Neutrophil (primary cell): ENCODE measurements around the gene GPR162.

ENCODE experiments used
- H3K27ac ChIP-seq: fragments of 200-600 bp; sonication (generic); 2 replicates; pipeline ENCODE4 v1.5.1; 2016; ENCODE audit warnings: mild to moderate bottlenecking, moderate library complexity
- H3K27me3 ChIP-seq: fragments of 200-600 bp; sonication (generic); 2 replicates; pipeline ENCODE4 v1.6.0; 2016; ENCODE audit warnings: mild to moderate bottlenecking
- H3K36me3 ChIP-seq: fragments of 200-600 bp; sonication (generic); 2 replicates; pipeline ENCODE4 v1.5.1; 2017
- H3K4me1 ChIP-seq, 2 experiments: fragments of 200-600 bp in 1 of 2; sonication (generic) in 1 of 2; 1 replicate in 1 of 2; 2 replicates in 1 of 2; pipeline versions ENCODE4 v1.5.1 to v1.6.1; 2013 to 2016; ENCODE audit warnings: low read depth in 1 of 2, low read length in 1 of 2, mild to moderate bottlenecking in 1 of 2, moderate library complexity in 1 of 2; ENCODE audit not compliant: control insufficient read depth in 1 of 2, insufficient read depth in 1 of 2
- H3K4me3 ChIP-seq, 2 experiments: fragments of 200-600 bp in 1 of 2; sonication (generic) in 1 of 2; 1 replicate in 1 of 2; 2 replicates in 1 of 2; pipeline ENCODE4 v1.5.1; 2013 to 2016; ENCODE audit warnings: low read depth in 1 of 2, low read length in 1 of 2, mild to moderate bottlenecking in 1 of 2, moderate library complexity in 1 of 2
- H3K9me3 ChIP-seq: fragments of 200-600 bp; sonication (generic); 2 replicates; pipeline ENCODE4 v1.5.1; 2016
- CTCF ChIP-seq: fragments of 200-600 bp; sonication (generic); IDR thresholded peaks from 2 replicates; pipeline ENCODE4 v1.5.1; 2016; ENCODE audit warnings: antibody characterized with exemption

Gene GPR162

GRCh38 chr12:6825398-6826124 lies 3.9 kb downstream of the GPR162 start:
- Histone ChIP-seq H3K4me1 (peaks cover 33 to 37% of the 10 kb centered on the region in 2 experiments), H3K27ac (no peak overlapping the region), H3K27me3 (peaks cover 90% of the 10 kb centered on the region), H3K9me3 (no peaks in the 10 kb centered on the region), H3K36me3 (no peaks in the 10 kb centered on the region), H3K4me3 (no peak overlapping the region)
- TF ChIP-seq CTCF = peak; percentile 89

DNA sequence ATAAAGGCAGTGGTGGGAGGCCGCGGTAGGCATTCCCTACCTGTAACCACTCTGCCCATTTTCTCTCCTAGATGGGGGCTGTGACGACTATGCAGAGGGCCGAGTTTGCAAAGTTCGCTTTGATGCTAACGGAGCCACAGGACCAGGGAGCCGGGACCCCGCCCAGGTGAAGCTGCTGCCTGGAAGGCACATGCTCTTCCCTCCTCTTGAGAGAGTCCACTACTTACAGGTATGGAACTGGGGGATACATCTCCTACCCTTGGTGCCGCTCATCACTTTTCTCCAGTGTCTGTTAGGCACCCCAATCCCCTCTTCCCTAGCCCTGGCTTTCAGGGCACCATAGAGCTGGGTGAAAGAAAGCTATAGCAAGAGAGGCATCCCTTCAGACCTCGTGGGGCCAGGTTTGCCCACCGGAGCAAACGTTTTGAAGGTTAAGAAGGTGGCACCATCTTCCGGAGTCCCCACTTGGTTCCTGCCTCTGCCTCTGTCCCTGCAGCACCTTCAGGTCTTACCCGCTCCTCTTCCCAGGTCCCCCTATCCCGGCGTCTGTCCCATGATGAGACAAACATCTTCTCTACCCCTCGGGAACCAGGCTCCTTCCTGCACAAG lies 4.6 kb downstream of the GPR162 start:
- no peak for TF ChIP-seq CTCF
- peaks cover 29 to 32% of the 10 kb centered on the region in 2 experiments for H3K4me1 ChIP-seq
- H3K36me3 ChIP-seq = no peaks in the 10 kb centered on the region
- no peak overlapping the region for H3K27ac ChIP-seq
- no peak overlapping the region for H3K4me3 ChIP-seq
- no peaks in the 10 kb centered on the region for H3K9me3 ChIP-seq
- H3K27me3 ChIP-seq = peaks cover 94% of the 10 kb centered on the region

- Histone ChIP-seq H3K4me3 (no peak overlapping the region), H3K27ac (no peak overlapping the region), H3K36me3 (no peaks in the 10 kb centered on the region), H3K4me1 (peaks cover 26% of the 10 kb centered on the region in 2 experiments), H3K27me3 (peaks cover 87% of the 10 kb centered on the region), H3K9me3 (no peaks in the 10 kb centered on the region)
- TF ChIP-seq CTCF = no peak
Measured at GRCh38 chr12:6826734-6827436, 5.3 kb downstream of the GPR162 start.

DNA sequence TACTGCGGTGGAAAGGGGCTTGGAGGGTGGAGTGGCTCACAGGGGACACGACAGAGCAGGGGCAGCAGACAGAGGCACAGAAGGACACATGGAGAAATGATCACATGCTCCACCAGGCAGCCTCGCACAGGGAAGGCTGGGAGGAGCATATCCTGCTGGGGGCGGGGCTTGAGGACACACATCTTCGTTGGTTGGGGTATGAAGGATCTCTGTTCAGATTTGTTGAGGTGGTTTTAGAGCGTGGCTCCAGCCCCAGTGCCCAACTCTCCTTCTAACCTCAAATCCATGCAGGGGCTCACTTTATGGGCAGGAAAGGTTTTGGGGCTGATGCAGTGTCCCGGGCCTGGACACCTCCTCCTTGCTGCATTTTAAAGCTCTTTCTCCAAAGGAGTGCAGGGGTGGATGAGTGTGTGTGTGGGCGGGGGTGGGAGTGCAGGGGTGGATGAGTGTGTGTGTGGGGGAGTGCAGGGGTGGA lies 5.9 kb downstream of the GPR162 start:
- no peaks in the 10 kb centered on the region for H3K9me3 ChIP-seq
- H3K27ac ChIP-seq = no peak overlapping the region
- H3K27me3 ChIP-seq = peaks cover 81% of the 10 kb centered on the region
- peaks cover 21 to 22% of the 10 kb centered on the region in 2 experiments for H3K4me1 ChIP-seq
- no peak for TF ChIP-seq CTCF
- no peaks in the 10 kb centered on the region for H3K36me3 ChIP-seq
- H3K4me3 ChIP-seq = no peak overlapping the region

DNA sequence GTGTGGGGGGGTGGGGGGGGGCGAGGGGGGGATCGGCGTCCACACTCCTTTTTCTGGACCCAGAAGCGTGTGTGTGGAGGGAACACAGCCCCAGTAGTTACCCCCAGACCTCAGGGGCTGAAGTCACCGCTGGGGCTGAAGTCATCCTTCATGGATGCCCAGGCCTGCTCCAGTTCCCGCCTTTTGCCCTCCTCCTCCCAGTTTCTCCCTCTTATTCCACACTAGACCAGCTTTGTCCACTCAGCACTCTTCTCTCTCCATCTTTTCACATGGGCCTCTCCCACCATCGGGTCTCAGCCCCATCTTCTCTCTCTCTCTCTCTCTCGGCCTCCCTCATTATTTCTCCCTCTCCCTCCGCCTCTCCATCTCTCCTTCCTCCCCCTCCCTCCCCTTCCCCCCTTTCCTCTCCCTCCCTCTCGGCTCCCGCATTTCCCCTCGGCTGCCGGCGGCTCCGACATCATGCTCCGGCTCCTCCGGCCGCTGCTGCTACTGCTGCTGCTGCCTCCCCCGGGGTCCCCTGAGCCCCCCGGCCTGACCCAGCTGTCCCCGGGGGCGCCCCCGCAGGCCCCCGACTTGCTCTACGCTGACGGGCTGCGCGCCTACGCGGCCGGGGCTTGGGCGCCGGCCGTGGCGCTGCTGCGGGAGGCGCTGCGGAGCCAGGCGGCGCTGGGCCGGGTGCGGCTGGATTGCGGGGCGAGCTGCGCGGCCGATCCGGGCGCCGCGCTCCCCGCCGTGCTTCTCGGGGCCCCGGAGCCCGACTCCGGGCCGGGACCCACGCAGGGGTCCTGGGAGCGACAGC lies 6.6 kb downstream of the GPR162 start, which contains the start of gene P3H3:
P3H3 (plus strand) TSS at position 426 of the 799 bp plus-strand sequence; CDS start at position 460, 34 bp downstream.
- H3K9me3 ChIP-seq = no peaks in the 10 kb centered on the region
- no peak within 1 kb of the TSS for H3K27ac ChIP-seq
- H3K27me3 ChIP-seq = peaks cover 74% of the 10 kb centered on the region
- peaks cover 21 to 22% of the 10 kb centered on the region in 2 experiments for H3K4me1 ChIP-seq
- no peak for TF ChIP-seq CTCF
- H3K36me3 ChIP-seq = no peaks in the 10 kb centered on the region
- peak within 1 kb of the TSS; percentile 61 to 88 for H3K4me3 ChIP-seq
